IPS DF 19.7 (cell line): ENCODE data around the gene HNMT.
"Not testable (repeated sequence)": the region's sequence is repeated elsewhere in the genome, so short reads cannot be mapped to it uniquely, and the experiment has no call there.

Experiments used
- DNase-seq: peaks from one replicate; pipeline ENCODE4 v3.0.0-alpha.2; 2013; ENCODE audit warnings: low read depth, low spot score

Gene HNMT

DNA sequence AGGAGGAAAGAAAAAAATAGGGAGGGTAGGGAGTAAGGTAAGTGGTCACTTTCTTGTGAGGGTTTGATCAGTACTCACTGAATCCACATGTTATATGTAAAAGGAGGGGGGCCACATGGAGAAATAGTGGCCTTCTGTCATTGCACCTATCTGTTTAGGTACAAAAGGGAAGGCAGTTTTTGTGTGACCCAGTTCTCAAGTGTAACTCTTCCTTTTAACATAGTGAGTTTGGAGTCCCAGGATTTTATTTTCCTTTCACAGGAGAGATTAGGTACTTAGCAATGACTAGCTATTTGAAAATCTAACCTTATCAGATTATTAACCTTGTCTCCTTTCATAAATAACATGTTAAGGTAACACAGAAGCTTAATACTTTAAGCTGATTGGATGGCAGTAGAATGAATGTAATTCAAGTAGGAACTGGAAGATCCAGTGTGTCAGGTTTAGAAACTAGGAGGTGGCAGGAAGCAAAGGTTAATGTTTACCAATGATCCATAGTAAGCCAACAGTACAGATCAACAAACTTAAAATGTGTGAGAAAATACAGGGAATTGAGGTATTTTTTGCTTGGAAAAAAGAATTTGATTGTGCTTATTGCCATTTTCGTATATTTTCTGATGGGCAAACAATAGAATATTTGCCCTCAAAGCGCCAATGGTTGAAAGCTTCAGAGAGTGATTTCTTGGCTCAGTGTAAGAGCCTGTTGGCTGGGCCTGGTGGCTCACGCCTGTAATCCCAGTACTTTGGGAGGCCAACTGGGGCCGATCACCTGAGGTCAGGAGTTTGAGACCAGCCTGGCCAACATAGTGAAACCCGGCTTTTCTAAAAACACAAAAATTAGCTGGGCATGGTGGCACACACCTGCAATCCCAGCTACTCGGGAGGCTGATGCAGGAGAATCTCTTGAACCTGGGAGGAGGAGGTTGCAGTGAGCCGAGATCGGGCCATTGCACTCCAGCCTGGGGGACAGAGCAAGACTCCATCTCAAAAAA is 11.3 kb downstream of the HNMT start:
- DNase-seq = no peak

GRCh38 chr2:137976274-137976673 is 12.0 kb downstream of the HNMT start:
- DNase-seq = no peak

GRCh38 chr2:137977790-137978189 is 13.5 kb downstream of the HNMT start:
- no peak for DNase-seq

- DNase-seq = no peak
These were observed 16.2 kb downstream of the HNMT start for GRCh38 chr2:137980459-137980858.

DNA sequence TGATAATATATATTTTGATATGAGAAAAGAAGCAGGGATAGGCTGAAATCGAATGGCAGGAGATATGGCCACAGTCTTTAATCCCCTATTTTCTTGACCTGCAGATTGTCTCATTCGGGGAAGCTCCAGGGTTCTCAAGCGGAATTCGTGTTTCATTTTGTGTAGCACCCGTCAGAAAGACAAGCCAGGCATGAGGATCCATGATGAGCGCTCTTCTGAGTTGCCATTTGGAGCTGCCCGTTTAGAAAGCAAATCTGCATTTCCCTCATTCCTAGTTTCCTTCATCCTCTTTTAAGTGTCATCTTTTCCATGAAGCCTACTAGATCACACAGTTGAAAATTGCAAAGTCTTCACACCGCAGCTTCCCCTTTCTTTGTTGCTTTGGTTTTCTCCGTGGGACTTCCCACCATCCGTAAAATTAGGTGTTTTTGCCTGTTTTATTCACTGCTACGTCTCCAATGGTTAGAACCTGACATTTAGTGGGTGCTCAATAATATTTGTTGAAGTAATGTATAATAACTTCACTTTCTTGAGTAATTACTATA is 16.9 kb downstream of the HNMT start:
- no peak for DNase-seq

GRCh38 chr2:137983581-137983980 is 19.3 kb downstream of the HNMT start:
- no peak for DNase-seq

DNA sequence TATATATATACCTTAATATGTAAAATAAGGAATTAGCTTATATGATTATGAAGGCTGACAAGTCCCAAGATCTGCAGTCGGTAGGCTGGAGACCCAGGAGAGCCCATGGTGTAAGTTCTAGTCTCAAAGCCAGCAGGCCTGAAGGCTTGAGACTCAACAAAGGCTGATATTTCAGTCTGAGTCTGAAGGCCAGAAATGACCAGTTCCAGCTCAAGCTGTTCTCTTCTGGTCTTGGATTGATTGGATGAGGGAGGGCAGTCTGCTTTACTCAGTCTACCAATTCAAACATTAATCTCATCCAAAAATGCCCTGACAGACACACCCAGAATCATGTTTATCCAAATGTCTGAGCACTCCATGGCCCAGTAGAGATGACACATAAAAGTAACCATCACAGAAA is 22.0 kb downstream of the HNMT start:
- DNase-seq = no peak

DNA sequence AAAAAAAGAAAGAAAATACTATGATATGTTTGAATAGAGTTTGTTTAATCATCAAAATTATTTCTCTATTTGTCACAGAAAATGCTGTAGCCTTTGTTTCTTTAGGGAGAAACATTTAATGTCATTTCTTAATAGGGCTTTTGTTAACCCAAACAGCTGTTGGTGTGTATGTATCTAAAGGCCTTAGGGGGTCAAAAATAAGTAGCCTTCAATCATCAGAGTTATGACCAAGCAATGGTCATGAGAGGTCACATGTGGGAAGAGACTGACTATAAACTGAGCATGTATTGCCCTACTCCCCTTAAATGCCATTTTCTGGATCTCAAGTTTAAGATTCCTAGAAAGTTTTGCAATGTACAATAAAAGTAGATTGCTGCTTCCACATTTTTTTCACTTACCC is 22.7 kb downstream of the HNMT start:
- DNase-seq = no peak

- no peak for DNase-seq
These were observed 26.8 kb downstream of the HNMT start for GRCh38 chr2:137991078-137991477.

DNA sequence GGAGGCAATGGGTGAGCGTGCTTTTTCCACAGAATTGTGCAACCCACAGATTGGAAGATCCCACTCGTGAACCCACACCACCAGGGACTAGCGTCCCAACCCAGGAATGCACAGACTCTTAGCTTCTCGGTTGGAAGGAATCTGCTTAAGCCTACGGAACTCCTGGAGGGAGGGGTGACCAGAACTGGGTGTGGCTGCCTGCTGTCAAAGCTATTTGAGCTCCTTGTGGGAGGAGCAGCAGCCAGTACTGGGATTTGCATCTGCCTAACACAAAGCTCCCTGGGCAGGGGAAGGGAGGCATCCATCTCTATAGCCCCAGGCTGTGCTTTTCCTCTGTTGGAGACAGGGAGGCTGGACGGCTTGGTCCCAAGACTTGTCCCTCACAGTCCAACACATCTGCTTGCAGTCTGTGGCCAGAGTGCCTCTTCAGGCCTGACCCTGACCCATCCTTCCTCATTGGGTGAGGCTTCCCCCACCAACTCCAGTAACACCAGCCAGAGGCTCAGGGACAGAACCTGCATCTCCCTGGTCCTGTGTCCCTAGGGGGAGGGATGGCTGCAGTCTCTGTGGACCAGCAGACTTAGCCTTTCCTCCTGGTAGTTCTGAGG is 27.9 kb downstream of the HNMT start:
- no peak for DNase-seq

DNA sequence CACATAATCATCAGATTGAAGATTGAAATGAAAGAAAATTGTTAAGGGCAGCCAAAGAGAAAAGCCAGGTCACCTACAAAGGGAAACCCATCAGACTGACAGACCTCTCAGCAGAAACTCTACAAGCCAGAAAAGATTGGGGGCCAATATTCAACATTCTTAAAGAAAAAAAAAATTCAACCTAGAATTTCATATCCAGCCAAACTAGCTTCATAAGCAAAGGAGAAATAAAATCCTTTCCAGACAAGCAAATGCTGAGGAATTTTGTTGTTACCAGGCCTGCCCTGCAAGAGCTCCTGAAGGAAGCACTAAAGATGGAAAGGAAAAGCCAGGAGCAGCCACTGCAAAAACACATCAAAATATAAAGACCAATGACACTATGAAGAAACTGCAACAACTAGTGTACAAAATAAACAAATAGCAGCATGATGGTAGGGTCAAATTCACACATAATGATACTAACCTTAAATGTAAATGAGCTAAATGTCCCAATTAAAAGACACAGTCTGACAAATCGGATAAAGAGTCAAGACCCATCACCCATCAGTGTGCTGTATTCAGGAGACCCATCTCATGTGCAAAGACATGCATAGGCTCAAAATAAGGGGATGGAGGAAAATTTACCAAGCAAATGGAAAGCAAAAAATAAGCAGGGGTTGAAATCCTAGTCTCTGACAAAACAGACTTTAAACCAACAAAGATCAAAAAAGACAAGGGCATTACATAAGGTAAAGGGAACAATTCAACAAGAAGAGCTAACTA is 29.6 kb downstream of the HNMT start:
- DNase-seq = not testable (repeated sequence)

DNA sequence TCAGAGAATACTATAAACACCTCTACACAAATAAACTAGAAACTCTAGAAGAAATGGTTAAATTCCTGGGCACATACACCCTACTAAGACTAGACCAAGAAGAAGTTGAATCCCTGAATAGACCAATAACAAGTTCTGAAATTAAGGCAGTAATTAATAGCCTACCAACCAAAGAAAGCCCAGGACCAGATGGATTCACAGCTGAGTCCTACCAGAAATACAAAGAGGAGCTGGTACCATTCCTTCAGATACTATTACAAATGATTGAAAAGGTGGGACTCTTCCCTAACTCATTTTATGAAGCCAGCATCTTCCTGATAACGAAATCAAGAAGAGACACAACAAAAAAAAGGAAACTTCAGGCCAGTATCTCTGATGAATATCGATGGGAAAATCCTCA is 31.1 kb downstream of the HNMT start:
- not testable (repeated sequence) for DNase-seq

GRCh38 chr2:137996158-137996557 is 31.9 kb downstream of the HNMT start:
- not testable (repeated sequence) for DNase-seq

DNA sequence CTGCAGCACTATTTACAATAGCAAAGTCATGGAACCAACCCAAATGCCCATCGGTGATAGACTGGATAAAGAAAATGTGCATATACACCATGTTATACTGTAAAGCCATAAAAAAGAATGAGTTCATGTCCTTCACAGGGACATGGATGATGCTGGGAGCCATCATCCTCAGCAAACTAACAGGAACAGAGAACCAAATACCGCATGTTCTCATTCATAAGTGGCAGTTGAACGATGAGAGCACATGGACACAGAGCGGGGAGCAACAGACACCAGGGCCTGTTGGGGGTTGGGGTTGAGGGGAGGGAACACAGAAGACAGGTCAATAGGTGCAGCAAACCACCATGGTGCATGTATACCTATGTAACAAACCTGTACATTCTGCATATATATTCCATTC is 33.5 kb downstream of the HNMT start:
- no peak for DNase-seq

DNA sequence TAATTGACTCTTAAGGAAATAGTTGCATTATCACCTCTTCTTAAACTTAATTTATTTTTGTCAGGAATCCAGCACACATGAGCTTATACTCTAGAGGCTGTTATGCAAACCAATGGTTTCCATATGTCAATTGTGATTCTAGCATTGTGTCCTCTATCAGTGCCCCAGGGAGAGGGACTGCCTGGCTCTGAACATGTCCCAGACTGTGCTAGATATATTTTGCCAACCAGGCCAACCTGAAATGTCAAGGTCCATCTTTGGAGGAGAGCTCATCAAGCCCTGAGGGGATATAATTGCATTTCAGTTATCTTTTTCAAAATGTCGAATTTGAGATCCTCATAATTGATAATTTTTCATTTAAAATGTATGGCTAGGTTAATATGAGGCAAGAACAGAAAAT is 34.2 kb downstream of the HNMT start:
- DNase-seq = no peak

- DNase-seq = no peak
These were observed 35.0 kb downstream of the HNMT start for GRCh38 chr2:137999273-137999672.

DNA sequence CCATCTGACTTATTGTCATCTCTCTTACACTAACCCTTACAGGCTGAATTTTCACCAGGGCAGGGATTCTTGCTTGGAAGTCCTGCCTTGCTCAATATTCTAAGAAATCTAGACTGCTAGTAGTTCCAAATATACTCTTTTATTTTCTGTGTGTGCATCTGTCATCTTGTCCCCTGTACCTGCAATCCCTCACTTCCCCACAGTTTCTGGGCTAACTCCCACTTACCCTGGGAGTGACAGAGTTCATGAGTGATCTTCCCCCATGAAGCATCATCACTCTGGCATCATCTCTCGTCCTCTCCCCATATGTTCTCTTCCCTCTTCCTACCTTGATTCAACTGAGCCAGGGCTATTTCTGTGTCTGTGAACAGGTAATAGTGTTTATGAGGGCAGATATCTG is 35.7 kb downstream of the HNMT start:
- DNase-seq = no peak

DNA sequence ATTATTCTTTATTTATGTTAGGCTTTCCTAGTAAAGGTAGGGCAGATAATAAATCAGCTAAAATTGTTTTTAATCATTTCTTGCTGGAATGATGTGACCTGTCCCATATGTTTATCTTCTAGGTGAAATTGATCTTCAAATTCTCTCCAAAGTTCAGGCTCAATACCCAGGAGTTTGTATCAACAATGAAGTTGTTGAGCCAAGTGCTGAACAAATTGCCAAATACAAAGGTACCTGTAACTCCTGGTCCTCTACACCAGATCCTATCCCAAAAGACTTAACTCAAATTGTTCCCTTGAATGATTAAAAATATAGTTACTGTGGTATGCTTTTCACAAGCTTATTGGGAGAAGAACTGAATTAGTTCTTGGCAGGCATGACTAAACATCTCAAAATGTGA is 36.5 kb downstream of the HNMT start:
- DNase-seq = no peak

- DNase-seq = no peak
These were observed 39.1 kb downstream of the HNMT start for GRCh38 chr2:138003411-138003810.

GRCh38 chr2:138007431-138007830 is 43.2 kb downstream of the HNMT start:
- no peak for DNase-seq

DNA sequence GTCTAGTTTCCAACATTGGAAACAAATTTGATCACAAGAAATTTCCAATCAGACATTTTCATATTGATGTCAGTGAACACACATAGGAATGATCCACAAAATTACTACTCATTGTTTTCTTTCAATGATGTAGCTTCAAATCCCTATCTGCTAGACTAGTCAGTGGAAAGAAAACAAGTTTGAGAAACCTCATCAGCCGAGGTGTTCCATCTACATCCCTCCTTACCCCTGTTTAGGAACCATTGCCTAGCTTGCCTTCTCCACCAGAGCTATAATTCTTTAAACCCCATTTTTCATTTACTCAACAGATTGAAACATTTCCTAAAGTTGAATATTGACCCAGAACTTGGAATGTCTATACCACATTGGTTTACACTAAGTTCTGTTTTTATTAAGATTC is 45.3 kb downstream of the HNMT start:
- no peak for DNase-seq

DNA sequence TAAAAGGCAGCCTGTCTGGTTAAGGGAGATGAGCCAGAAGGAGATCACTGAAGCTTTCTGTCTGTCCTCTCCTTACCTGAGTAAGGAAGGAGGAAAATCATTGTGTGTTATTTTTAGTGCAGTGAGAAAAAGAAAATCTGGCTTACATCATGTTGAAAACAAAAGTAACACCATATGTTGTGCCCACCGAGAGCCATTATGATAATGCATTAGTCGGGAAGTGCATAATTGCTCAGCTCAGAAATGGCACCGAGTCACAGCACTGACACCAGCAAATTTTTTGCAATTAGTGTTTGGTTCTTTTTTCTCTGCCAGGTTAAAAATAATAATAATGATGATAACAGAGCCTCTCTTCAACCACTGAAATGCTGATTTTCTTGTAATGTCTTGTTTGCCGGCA is 46.6 kb downstream of the HNMT start:
- no peak for DNase-seq
